Activated CD4-positive, alpha-beta T cell treated with anti-CD3 and anti-CD28 coated beads, Interleukin-10, Interleukin-2, amounts not matched to agents 100 ng/mL and 50 ng/mL, durations not matched to agents 16 hours and 8 hours (primary cell): ENCODE results near the gene TSHZ2.
A peak's percentile ranks its signal among the peaks of the same experiment; 100 is the strongest.
"Not testable (repeated sequence)": the region's sequence is repeated elsewhere in the genome, so short reads cannot be mapped to it uniquely, and the experiment has no call there.

Experiments
- DNase-seq: peaks from one replicate; pipeline ENCODE4 v3.0.0-alpha.2; 2020

The TSHZ2 gene

DNA sequence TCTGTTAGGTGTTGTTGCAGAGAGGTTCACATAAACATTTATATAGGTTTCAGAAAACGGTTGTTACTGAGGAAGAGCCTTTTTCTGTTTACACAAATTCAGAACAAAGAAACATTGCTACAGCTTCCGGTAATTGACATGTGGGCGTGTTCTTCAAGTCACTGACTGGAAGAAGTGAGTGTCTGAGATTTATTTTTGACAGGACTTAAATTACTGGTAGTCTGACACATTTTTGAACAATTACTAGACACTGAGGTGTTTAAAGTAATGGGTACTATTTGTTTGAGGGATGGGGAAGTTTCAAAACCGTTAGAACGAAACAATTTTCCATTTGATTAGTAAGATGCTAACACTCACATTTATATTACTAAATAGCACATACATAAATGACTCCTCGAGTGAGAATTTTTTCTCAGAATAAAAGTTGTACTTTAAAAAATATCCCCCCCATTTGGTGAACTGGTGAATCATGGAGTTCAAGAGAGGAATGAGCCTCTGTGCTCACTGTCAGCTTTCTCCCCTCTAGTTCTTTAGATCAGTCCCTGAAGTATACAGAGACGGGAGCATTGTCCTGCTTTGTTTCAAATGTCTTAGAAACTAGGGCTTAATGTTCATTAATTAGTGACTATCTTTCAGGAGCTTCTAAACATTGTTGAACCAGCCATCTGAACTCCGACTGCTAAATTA lies 98.7 kb downstream of the TSHZ2 start:
- DNase-seq: peak; percentile 89

DNA sequence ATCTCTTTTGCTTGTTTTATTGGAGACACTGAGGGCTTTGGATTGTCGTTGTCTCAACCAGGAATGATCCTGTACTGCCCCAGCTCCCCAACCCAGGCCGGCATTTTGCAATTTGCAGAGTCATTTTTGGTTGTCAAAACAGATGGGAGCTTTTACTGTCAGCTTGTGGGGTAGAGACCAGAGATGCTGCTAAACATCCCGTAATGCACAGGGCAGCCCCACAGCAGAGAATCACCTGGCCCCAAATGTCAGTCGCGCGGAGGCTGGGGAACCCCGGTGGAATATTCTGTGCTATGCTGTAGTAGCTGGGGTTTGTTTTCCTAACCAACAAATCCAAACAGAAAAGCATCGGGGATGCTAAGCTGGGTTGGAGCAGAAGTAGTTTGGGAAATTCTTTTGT lies 99.7 kb downstream of the TSHZ2 start:
- DNase-seq: peak; percentile 59

DNA sequence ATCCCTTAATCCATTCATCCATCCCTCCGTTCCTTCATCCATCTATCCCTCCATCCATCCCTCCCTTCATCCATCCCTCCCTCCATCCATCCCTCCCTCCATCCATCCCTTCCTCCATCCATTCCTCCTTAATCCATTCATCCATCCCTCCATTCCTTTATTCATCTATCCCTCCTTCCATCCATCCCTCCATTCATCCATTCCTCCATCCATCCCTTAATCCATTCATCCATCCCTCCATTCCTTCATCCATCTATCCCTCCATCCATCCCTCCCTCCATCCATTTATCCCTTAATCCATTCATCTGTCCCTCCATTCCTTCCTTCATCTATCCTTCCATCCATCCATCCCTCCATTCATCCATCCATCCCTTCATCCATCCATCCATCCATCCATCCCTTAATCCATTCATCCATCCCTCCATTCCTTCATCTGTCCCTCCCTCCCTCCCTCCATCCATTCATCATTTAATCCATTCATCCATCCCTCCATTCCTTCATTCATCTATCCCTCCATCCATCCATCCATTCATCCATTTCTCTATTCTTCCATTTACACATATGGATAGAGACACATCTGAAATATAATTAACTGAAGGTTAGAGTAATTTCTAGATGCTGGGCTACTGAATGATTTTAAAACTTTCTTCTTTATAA lies 100.9 kb downstream of the TSHZ2 start:
- no peak for DNase-seq

DNA sequence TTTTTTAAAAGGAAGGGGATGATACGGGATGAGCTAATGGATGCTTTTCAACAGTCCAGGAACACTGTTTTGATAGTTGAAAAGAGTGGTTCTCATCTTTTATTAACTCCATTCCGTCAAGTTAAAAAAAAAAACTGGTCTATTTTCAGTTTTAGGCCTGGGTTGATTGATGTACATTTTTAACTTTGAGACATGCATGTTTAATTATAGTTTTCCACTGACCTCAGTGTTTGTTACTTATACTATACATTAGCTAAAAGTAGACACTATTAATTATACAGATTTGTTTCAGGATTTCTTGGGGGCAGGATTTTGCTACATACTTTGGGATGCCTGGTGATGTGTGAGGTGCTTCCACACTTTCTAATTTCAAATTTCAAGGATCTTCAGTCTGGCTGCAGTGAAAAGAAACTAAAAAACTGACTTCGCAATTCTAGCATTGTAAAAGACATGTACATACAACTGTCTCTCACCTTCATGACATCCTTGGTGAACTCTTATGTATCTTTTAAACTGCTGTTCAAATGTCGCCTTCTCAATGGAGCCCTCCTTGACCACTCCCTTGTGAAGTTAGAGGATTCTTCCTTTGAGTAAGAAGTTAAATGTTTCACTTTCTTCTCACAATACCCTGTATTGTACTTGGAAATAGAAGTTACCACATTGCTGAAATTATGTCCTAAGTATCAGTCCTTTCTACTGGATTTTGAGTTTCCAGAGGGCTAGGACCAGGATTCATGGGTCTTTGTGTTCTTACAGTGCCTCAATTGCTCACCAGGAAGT lies 101.7 kb downstream of the TSHZ2 start:
- DNase-seq: peak; percentile 57

DNA sequence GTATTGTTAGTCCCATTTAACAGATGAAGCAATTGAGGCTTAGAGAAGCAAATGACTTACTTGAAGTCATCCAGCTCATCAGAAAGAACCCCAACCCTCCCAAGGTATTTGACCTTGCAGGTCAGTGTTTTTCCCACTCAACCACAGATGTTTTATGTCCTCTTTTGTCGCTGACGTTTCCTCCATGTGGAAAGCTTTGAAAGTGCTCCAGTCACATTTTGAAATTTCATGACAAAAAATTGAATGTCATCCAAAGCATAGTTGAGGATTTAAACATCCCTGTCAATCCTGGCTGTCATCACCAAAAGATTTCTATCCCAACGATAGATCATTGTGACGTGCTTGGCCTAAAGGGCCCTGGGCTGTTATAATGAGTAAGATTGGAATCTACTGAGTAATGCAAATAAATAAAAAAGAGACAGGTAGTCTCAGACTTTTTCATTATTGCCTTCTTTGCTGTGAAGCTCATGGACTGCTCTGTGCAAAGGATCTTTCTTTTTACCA lies 102.7 kb downstream of the TSHZ2 start:
- DNase-seq: no peak

DNA sequence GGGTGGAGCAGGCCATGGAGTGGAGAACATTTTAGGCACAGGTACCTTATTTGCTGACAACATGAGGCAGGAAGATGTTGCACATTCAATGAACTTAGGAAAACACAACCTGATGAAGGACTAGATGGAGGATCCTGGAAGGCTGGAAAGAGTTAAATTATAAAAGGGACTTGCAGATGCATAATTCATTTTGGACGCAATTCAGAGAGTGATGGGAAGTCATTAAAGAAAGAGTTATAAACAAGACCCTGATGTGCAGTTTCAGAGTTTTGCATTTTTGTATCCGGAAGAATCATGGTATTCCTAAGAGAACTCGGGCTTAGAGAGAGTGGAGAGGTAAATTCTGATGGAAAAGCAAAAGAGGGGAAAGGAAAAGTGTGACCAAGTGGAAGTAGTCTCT lies 104.5 kb downstream of the TSHZ2 start:
- DNase-seq: no peak

DNA sequence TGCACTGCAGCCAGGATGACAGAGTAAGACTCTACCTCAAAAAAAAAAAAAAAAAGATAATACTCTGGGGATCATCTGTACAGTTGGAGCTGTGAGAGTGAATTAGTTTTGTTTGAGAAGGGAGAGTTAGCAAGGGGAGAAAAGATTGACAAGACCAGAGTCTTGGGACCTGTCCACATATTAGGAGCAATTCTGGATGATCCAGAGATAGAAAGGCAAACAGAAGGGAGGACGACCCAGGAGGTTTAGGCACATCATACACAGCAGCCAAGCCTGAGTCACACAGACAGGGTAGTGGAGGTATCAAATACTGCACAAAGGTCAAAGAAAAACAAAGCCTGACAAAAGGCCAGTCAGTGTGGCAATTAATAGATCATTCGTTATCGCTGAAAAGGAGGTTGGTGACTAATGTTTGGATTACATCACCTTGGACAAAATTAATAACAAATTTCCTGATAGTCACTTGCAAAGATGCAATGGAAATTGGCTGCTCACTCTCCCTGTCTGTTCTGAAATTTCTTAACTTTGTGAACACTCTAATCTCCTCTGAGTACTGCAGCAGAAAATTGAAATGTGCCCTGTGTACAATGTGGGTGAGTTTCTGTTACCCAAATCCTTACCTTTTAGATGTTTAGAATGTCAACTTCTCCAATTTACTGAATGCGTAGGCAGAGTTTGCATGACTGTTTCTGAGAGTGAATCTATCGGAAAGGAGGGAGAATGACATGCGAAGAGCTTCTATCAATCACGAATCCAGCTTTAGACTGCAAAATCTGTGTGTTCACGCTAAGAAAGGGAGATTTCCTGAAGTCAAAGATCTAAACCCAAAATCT lies 105.4 kb downstream of the TSHZ2 start:
- DNase-seq: peak; percentile 80

DNA sequence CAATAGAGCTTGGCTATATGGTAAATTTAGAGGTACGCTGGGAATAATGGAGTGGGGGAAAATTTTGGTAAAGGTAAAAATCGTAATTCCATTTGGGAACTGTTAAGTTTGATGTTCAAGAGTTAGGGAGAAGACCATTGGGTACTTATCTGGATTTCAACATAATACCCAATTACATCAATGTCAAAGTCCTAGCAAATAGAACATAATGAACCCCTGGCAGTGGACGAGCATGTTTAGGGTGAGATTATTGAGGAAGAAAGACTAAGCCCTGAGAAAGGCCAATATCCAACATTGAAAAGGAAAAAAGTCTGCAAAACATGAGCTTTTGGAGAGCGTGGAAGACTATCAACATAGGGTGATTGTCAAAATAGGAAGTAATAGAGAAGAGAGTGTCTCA lies 106.6 kb downstream of the TSHZ2 start:
- DNase-seq: no peak

DNA sequence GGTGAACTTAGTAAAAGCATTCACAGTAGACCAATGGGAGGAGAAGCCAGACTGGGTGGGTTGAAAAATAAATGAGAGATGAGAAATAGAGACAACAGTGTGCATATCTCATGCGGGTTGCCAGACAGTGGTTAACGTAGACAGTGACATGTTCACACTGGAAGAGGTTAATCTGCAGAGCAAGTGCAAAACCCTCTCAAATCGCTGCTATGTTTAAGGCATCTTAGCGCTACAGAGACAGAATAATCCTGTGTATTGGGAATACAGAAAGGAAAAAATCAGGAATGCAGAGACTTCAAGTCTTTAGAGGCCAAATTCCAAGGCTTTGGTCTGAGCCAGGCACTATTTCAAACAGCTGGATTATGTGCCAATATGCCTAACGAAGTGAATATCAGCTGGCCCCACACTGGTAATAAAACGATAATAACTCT lies 107.1 kb downstream of the TSHZ2 start:
- DNase-seq: no peak

DNA sequence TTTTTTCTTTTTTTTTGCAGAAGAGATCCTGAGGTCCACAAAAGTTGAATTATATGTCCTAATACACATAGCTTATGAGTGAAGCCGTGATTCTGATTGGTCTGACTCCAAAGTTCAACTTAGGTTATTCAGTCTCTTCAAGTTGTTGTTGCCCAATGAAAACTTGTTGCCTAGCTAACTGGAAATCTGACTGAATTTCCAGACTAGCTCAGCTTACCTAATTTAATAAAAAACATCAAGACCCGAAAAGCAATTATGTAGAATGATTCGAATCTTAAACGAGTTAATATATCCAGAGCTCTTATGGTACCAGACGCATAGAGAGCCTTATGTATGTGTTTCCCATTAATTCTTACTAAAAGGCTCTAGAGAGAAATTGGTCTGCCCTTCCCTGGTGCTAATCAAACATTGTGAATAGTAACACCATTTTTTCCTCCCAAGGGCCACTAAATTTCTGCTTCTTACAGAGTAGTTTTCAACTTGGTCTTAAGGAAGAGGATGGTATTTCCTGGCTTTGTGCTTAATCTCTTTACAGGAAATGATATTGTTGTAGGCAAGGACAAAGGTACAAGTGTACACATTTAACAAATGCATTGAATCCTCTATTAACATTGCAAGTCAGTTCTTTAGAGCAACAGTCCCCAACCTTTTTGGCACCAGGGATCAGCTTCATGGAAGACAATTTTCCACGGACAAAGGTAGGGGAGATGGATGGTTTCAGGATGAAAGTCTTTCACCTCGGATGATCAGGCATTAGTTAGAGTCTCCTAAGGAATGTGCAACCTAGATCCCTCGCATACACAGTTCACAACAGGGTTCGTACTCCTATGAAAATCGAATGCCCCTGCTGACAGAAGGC lies 107.9 kb downstream of the TSHZ2 start:
- DNase-seq: no peak

DNA sequence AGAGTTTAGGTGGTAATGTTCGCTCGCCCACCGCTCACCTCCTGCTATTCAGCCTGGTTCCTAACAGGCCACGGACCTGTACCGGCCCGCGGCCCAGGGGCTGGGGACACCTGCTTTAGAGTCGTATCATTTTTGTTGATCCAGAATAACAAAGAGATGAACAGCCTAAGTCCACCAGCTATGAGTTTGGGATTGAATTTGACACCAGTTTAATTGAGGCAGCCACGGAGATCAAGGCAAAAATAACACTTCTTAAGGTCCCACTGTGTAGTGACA lies 108.5 kb downstream of the TSHZ2 start:
- DNase-seq: no peak

DNA sequence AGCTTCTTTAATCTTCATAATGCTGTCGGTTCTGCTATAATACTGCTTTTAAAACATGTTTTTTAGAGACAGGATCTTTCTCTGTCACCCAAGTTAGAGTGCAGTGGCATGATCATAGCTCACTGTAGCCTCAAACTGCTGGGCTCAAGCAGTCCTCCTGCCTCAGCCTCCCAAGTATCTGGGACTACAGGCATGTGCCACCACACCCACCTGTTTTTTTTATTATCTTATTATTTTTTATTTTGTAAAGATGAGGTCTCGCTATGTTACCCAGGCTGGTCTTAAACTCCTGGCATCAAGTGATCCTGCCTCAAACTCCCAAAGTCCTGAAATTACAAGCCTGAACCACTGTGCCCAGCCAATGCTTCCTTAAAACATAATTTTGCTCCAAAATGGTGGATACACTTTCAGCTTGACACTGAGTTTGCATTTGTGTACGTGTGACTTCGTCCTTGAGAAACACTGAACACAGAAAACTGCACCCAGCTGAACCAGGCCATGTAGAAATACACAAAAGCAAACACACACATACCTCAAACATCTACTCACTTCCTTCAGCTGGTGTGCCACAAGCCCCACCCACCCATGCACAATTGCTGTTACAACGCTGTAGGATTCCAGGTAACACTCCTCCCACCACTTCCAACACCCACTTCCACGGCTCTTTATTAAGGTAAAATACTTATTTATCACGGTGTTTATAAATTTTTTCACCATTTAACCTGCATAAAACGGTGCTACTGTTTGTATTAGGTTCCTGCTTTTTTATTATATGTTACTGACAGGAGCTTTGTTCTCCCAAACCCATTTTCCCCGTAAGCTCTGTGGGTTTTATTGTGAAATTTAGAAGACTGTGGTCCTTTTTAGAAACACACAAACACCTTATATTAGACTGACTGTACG lies 109.1 kb downstream of the TSHZ2 start:
- DNase-seq: peak; percentile 43

DNA sequence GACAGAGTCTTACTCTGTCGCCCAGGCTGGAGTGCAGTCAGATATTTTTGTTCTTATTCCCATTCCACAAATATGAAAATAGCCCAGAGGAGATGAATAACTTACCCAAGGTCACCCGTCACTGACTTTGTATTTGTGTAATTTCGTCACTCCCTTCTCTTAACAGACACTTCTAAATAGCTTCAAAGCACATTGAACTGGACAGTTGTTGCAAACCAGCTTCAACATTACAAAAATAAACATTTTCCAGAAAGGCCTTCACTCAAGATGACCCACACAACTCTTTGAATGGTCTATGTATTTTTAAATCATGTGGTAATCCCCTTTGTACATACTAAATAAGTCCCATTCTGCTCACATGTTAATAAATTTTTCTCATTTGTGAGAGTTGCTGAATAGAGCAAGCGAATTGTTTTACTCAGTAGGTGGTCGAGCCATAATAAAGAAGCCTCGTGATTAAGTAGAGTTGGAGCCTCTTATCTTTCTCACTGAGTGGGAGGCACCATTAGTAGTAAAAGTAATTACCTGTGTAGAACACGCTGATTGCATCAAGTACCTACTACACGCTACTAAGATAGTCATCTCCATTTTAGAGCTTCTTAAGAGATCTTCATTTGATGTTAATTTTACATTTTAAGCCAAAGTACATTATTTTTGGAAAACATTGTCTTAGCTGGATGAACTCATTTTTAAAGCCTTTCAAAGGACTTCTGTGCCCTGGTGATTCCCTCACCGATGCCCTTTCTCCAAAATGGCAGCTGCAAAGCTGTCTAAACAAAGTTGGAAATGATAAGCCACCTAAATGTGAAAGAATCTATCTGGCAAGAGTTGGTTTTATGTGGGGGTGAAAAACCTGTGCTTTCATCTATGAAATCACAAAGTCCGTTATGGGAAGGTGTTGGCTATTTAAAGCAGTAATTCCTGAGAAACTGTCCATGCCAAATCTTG lies 110.0 kb downstream of the TSHZ2 start:
- no peak for DNase-seq

DNA sequence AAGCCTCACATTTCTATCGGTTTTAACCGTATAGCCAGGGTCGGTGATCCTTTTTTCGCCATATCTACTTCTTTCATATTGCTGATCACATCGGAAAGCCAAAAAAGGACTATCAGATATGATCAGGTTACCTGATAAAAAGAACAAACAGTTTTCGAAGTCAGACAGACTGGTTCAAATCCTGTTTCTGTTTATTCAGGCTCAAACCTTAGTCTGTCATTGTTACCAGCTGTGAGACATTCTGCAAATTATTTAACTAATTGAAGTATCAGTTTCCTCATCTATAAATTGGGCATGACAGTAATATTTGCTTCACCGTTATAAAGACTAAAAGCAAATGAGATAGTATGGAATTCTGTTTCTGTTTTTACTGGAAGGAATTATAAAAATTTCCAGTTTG lies 111.3 kb downstream of the TSHZ2 start:
- no peak for DNase-seq

DNA sequence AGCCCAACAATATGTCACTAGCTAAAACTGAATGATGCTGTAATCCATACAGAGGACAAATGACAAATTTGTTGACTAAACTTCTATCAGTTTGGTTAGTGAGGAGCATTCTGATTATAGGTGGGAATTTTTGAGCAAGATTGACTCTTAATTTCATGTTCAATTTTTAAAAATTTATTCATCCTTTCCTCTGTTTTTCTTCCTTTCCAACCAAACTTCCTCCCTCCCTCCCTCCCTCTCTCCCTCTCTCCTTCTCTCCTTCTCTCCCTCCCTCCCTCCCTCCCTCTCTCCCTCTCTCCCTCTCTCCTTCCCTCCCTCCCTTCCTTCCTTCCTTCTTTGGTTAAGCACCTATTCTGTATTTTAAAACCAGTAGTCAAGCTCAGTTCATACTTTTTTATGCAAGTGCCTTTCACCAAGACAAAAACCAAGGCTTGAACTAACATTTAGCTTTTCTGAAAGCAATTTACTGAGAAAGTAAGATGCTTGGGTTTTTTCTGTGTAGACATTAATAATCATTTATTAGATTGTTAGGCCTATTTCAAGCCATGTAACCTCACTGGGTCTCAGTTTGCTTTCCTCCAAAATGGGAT lies 112.3 kb downstream of the TSHZ2 start:
- no peak for DNase-seq

DNA sequence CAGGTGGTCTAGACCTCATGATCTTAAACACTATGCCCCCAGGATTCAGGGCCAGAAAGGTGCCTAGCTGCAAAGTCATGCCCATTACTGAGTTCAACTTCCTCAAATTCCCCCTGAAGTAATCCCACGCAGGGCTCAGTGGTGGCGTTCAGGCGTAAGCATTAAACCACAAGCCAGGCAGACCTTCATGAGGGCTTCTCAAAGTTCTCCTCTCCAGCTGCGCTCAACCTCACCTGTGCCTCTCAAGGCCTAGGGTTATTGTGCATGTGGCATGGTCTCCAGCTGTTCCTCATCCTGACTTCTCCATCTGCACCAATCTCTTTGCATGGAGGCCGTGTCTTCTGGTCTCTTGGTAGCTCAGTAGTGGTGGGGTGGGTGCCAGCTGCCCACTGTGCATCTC lies 113.6 kb downstream of the TSHZ2 start:
- no peak for DNase-seq

DNA sequence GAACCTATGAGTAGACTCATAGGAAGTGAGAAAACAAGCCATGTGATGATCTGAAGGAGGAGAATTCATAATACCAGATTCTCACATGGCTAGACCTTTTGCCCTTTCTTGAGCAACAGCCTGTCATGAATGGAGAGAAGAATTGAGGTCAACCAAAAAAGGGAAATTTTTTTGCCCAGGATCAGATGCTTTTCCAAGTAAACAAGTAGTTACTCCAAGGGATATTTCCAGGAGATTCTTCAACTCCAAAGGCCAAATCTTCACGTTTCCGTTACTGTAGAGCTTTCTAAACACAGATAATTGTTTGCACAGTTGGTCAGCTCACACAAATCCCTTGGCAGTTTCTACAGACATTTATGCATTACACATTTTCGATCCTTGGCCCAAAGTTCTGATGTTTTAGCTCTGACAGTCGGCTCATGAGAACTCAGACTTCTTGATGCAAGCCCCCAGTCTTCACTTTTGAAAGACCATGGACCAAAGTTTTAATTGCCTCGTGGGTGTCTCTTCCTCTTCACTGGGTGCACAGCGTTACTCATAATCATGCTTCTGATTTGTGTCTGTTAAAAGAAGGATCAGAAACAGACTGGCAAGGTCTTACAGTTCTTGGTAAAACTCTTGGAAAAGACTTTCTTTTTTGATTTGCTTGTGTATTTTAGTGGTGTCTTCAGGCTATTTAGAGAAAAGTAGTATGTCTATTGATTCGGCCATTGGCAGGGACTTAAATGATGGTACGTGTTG lies 115.0 kb downstream of the TSHZ2 start:
- DNase-seq: no peak

DNA sequence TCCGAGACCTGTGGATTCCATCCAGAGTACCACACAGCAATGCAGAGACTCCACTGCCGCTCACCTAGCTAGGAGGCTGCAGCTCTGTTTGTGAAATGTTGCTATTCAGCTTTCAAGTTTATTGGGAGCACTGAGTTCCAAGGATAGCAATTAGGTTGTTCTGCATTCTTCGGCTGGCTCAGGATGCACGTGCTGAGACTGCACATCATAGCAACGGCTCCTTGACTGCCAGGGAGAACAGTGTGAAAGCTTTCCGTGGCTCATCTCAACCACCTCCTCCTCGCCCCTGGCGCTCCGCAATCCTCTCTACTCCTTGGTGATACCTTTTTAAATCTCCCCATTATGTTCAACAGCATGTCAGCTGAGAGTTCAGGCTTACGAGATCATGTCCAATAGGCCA lies 116.6 kb downstream of the TSHZ2 start:
- no peak for DNase-seq

DNA sequence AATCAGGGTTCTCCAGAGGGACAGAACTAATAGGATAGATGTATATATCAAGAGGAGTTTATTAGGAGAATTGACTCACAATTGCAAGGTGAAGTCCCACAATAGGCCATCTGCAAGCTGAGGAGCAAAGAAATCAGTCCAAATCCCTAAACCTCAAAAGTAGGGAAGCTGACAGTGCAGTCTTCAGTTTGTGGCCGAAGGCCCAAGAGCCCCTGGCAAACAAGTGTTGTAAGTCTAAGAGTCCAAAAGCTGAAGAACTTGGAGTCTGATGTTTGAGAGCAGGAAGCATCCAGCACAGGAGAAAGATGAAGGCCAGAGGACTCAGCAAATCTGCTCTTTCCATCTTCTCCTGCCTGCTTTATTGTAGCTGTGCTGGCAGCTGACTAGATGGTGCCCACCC lies 117.7 kb downstream of the TSHZ2 start:
- DNase-seq: not testable (repeated sequence)
